SK-N-SH treated with all-trans-retinoic acid at 6 μM for 48 hours (cell line): ENCODE measurements around the gene RABGAP1L.
A peak's percentile ranks its signal among the peaks of the same experiment; 100 is the strongest.

ENCODE experiments used
- ATAC-seq: fragments of 200-7000 bp; cut with Tn5 transposase; 3 replicates; pipeline ENCODE4 v1.9.1; 2020; ENCODE audit warnings: mild to moderate bottlenecking, moderate library complexity
- ARNTL ChIP-seq: fragments of 450-650 bp; formaldehyde crosslinking; IDR thresholded peaks from 2 replicates; pipeline ENCODE4 v1.5.0; 2020; ENCODE audit warnings: low read depth, mild to moderate bottlenecking, moderate library complexity, borderline replicate concordance
- BACH2 ChIP-seq: fragments of 250-450 bp; sonication (Bioruptor Pico); IDR thresholded peaks from 2 replicates; pipeline ENCODE4 v1.9.0; 2021; ENCODE audit warnings: mild to moderate bottlenecking, borderline replicate concordance
- CREB5 ChIP-seq: fragments of 250-450 bp; sonication (Bioruptor Pico); IDR thresholded peaks from 2 replicates; pipeline ENCODE4 v1.5.1; 2020; ENCODE audit warnings: low read depth, mild to moderate bottlenecking, moderate library complexity
- CSDC2 ChIP-seq: fragments of 250-450 bp; sonication (Bioruptor Pico); IDR thresholded peaks from 2 replicates; pipeline ENCODE4 v1.5.0; 2020; ENCODE audit warnings: mild to moderate bottlenecking, moderate library complexity
- CSRNP3 ChIP-seq: fragments of 250-450 bp; sonication (Bioruptor Pico); IDR thresholded peaks from 2 replicates; pipeline ENCODE4 v1.5.1; 2021; ENCODE audit warnings: mild to moderate bottlenecking, moderate library complexity
- ESRRG ChIP-seq: fragments of 250-450 bp; sonication (Bioruptor Pico); IDR thresholded peaks from 2 replicates; pipeline ENCODE4 v1.6.1; 2021; ENCODE audit warnings: mild to moderate bottlenecking
- GLIS3 ChIP-seq: fragments of 250-450 bp; sonication (Bioruptor Pico); IDR thresholded peaks from 2 replicates; pipeline ENCODE4 v1.5.0; 2020; ENCODE audit warnings: mild to moderate bottlenecking, moderate library complexity
- ISL1 ChIP-seq: fragments of 250-450 bp; sonication (Bioruptor Pico); IDR thresholded peaks from 2 replicates; pipeline ENCODE4 v2.1.2; 2022; ENCODE audit warnings: mild to moderate bottlenecking, moderate library complexity
- OSR1 ChIP-seq: fragments of 250-450 bp; sonication (Bioruptor Pico); IDR thresholded peaks from 2 replicates; pipeline ENCODE4 v1.8.0; 2022; ENCODE audit warnings: moderate library complexity, mild to moderate bottlenecking, inconsistent platforms
- POU6F1 ChIP-seq: fragments of 250-450 bp; sonication (Bioruptor Pico); IDR thresholded peaks from 2 replicates; pipeline ENCODE4 v1.8.0; 2021; ENCODE audit warnings: low read depth, mild to moderate bottlenecking, moderate library complexity, borderline replicate concordance
- RARB ChIP-seq: fragments of 250-450 bp; sonication (Bioruptor Pico); IDR thresholded peaks from 2 replicates; pipeline ENCODE4 v1.8.0; 2021; ENCODE audit warnings: mild to moderate bottlenecking, moderate library complexity
- SNAI2 ChIP-seq: fragments of 250-450 bp; sonication (Bioruptor Pico); IDR thresholded peaks from 2 replicates; pipeline ENCODE4 v1.5.0; 2020; ENCODE audit warnings: mild to moderate bottlenecking, moderate library complexity
- TCF4 ChIP-seq: fragments of 250-450 bp; sonication (Bioruptor Pico); IDR thresholded peaks from 2 replicates; pipeline ENCODE4 v1.8.0; 2021; ENCODE audit warnings: mild to moderate bottlenecking, moderate library complexity, borderline replicate concordance
- TOX ChIP-seq: fragments of 250-450 bp; sonication (Bioruptor Pico); IDR thresholded peaks from 2 replicates; pipeline ENCODE4 v1.8.0; 2021; ENCODE audit warnings: mild to moderate bottlenecking, moderate library complexity, borderline replicate concordance
- ZC3H10 ChIP-seq: fragments of 250-450 bp; sonication (Bioruptor Pico); IDR thresholded peaks from 2 replicates; pipeline ENCODE4 v1.5.1; 2021; ENCODE audit warnings: mild to moderate bottlenecking, moderate library complexity
- ZFP30 ChIP-seq: fragments of 450-650 bp; formaldehyde crosslinking; IDR thresholded peaks from 2 replicates; pipeline ENCODE4 v1.5.0; 2022; ENCODE audit warnings: mild to moderate bottlenecking, moderate library complexity
- ZNF565 ChIP-seq: fragments of 450-650 bp; formaldehyde crosslinking; conservative IDR thresholded peaks from 2 replicates; pipeline ENCODE4 v1.5.0; 2020; ENCODE audit warnings: low read depth, mild to moderate bottlenecking, moderate library complexity
- TF ChIP-seq, protein P1 (sequence below): fragments of 250-450 bp; sonication (Bioruptor Pico); IDR thresholded peaks from 2 replicates; pipeline ENCODE4 v1.5.0; 2020; ENCODE audit warnings: mild to moderate bottlenecking, moderate library complexity

The RABGAP1L gene

GRCh38 chr1:174158767-174159251 is 511 bp upstream of the RABGAP1L start:
- ATAC-seq, result peak; percentile 5
- TF ChIP-seq TOX (CRISPR knock-in tag), result 0 out of 2 replicates have a peak, but pooled peaks have one; percentile 13
- TF ChIP-seq SNAI2 (CRISPR knock-in tag), result no peak

GRCh38 chr1:174160109-174160473 is 771 bp downstream of the RABGAP1L start:
- TF ChIP-seq CSDC2 (CRISPR knock-in tag), result no peak
- TF ChIP-seq POU6F1 (CRISPR knock-in tag), result no peak
- no peak for TF ChIP-seq CREB5 (CRISPR knock-in tag)
- TF ChIP-seq RARB, result no peak
- no peak for TF ChIP-seq GLIS3 (CRISPR knock-in tag)
- no peak for TF ChIP-seq SNAI2 (CRISPR knock-in tag)
- no peak for TF ChIP-seq ISL1
- no peak for TF ChIP-seq ESRRG (CRISPR knock-in tag)
- TF ChIP-seq TOX (CRISPR knock-in tag), result no peak
- ATAC-seq, result peak; percentile 33

DNA sequence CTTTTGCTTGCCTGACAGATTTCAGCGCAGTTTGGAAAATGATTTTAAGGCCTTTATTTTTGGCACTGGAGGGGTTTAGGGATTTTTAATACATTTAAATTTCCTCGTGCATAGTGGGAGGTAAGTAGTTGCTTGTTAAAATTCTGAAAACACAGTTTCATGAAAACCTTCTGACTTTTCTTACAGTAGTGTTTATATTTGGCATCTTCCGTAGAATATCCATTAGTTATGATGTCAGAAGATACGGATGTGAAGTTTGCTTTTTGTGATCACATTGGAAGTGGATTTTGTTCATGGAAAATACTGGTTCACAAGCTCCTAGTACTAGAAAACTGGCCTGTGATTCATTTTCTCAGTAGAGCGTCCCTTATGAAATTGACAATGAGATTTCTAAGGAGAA is 1.3 kb downstream of the RABGAP1L start:
- no peak for ATAC-seq
- no peak for TF ChIP-seq TCF4
- TF ChIP-seq ARNTL (CRISPR knock-in tag), result no peak

DNA sequence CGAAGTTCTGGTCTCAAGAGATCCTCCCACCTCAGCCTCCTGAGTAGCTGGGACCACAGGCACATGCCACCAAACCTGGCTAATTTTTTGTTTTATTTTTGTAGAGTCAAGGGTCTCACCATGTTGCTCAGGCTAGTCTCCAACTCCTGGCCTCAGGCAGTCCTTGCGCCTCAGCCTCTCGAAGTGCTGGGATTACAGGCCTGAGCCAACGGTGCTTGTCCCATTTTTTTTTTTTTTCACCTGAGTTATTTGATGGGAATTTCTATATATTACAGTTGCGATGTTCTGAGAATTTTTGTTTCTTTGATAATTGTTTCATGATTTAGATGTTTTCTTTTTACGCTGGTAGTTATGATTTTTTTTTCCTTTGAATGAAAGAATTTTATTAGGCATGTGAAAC is 2.5 kb downstream of the RABGAP1L start:
- TF ChIP-seq, protein P1, sequence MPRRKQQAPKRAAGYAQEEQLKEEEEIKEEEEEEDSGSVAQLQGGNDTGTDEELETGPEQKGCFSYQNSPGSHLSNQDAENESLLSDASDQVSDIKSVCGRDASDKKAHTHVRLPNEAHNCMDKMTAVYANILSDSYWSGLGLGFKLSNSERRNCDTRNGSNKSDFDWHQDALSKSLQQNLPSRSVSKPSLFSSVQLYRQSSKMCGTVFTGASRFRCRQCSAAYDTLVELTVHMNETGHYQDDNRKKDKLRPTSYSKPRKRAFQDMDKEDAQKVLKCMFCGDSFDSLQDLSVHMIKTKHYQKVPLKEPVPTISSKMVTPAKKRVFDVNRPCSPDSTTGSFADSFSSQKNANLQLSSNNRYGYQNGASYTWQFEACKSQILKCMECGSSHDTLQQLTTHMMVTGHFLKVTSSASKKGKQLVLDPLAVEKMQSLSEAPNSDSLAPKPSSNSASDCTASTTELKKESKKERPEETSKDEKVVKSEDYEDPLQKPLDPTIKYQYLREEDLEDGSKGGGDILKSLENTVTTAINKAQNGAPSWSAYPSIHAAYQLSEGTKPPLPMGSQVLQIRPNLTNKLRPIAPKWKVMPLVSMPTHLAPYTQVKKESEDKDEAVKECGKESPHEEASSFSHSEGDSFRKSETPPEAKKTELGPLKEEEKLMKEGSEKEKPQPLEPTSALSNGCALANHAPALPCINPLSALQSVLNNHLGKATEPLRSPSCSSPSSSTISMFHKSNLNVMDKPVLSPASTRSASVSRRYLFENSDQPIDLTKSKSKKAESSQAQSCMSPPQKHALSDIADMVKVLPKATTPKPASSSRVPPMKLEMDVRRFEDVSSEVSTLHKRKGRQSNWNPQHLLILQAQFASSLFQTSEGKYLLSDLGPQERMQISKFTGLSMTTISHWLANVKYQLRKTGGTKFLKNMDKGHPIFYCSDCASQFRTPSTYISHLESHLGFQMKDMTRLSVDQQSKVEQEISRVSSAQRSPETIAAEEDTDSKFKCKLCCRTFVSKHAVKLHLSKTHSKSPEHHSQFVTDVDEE (CRISPR knock-in tag), result no peak
- TF ChIP-seq TCF4 (no peak), POU6F1 (CRISPR knock-in tag) (no peak), RARB (no peak), ISL1 (no peak), CSRNP3 (CRISPR knock-in tag) (no peak), ZNF565 (no peak), BACH2 (CRISPR knock-in tag) (no peak), ZFP30 (CRISPR knock-in tag) (no peak), CREB5 (CRISPR knock-in tag) (no peak), ESRRG (CRISPR knock-in tag) (no peak), OSR1 (CRISPR knock-in tag) (no peak), ZC3H10 (CRISPR knock-in tag) (no peak)
- TF ChIP-seq, all 23 proteins: peak for 0
- ATAC-seq, result no peak
